Erythroblast (primary cell): ENCODE data around the gene LSS.

ENCODE experiments used
- GATA1 ChIP-seq: IDR thresholded peaks from 2 replicates; pipeline ENCODE4 v1.6.1; 2011; ENCODE audit warnings: low read depth, mild to moderate bottlenecking, control low read depth, low read length, moderate library complexity
- POLR2A ChIP-seq: IDR thresholded peaks from 2 replicates; pipeline ENCODE4 v1.6.1; 2011; ENCODE audit warnings: mild to moderate bottlenecking, low read length

GRCh38 chr21:46148106-46148505, 80.5 kb downstream of the LSS start:
- no peak for TF ChIP-seq POLR2A
- no peak for TF ChIP-seq GATA1
